ENCODE data around the gene SLC30A5.
"Not testable (repeated sequence)": the region's sequence is repeated elsewhere in the genome, so short reads cannot be mapped to it uniquely, and the experiment has no call there.

Gene SLC30A5

GRCh38 chr5:69137807-69138206, 44.0 kb downstream of the SLC30A5 start:
- no peak overlapping the region for H3K27ac ChIP-seq (replicated peaks; ENCODE audit: low read length)
- no peak overlapping the region for H2AFZ ChIP-seq (ENCODE audit: low read length)
- H2BK12ac ChIP-seq (ENCODE audit: low read length): no peak overlapping the region
- no CpG with 5 or more reads among the region's 5 CpGs for WGBS, 2 donors (ENCODE audit: extremely low coverage in 2 of 2, insufficient read length in 2 of 2, insufficient replicate concordance in 1 of 2)
- H3K9ac ChIP-seq (ENCODE audit: low read depth, low read length, poor library complexity): no peak overlapping the region
- H3K4me1 ChIP-seq (ENCODE audit: control insufficient read depth in 2 of 2, insufficient read depth in 1 of 2, low read depth in 1 of 2, low read length in 2 of 2): no peaks in the 10 kb centered on the region
- no peaks in the 10 kb centered on the region for H3K79me1 ChIP-seq (ENCODE audit: low read depth, low read length)
- H2BK5ac ChIP-seq (ENCODE audit: low read length): no peak overlapping the region
- no peak overlapping the region for H3K4ac ChIP-seq (ENCODE audit: low read length)
- no peaks in the 10 kb centered on the region for H3K9me3 ChIP-seq (replicated peaks in 1 of 2; ENCODE audit: control insufficient read depth in 2 of 2, insufficient read depth in 1 of 2, low read depth in 1 of 2, low read length in 2 of 2)
- no peak overlapping the region for H3K23ac ChIP-seq (ENCODE audit: low read depth, low read length, poor library complexity)
- no peaks in the 10 kb centered on the region for H3K27me3 ChIP-seq (ENCODE audit: control insufficient read depth in 3 of 3, insufficient read depth in 3 of 3, low read depth in 1 of 3, low read length in 3 of 3)
- no peak overlapping the region for H2BK120ac ChIP-seq (ENCODE audit: low read depth, low read length)
- DNase-seq (ENCODE audit: low spot score): no peak
- no peak overlapping the region for H4K8ac ChIP-seq (ENCODE audit: low read depth, low read length)
- no peak overlapping the region for H2BK15ac ChIP-seq (ENCODE audit: low read length)
- H3K14ac ChIP-seq (ENCODE audit: low read length): no peak overlapping the region
- H3K18ac ChIP-seq (ENCODE audit: low read length): no peak overlapping the region
- H3K4me3 ChIP-seq (ENCODE audit: low read length in 2 of 2): no peak overlapping the region
- no peak overlapping the region for H2AK5ac ChIP-seq (ENCODE audit: low read depth, low read length)
- no peak overlapping the region for H4K91ac ChIP-seq (ENCODE audit: low read depth, low read length, poor library complexity)
- no peaks in the 10 kb centered on the region for H3K36me3 ChIP-seq (replicated peaks in 1 of 2; ENCODE audit: control insufficient read depth in 2 of 2, insufficient read depth in 2 of 2, low read length in 2 of 2)
- no peak overlapping the region for H3K4me2 ChIP-seq (ENCODE audit: insufficient read depth, low read length, poor library complexity, severe bottlenecking)

- no peak for DNase-seq (ENCODE audit: low spot score)
- no CpG with 5 or more reads among the region's 1 CpG for WGBS, 2 donors (ENCODE audit: extremely low coverage in 2 of 2, insufficient read length in 2 of 2, insufficient replicate concordance in 1 of 2)
- Histone ChIP-seq H3K18ac (ENCODE audit: low read length) (no peak overlapping the region), H3K9ac (ENCODE audit: low read depth, low read length, poor library complexity) (no peak overlapping the region), H2AK5ac (ENCODE audit: low read depth, low read length) (no peak overlapping the region), H3K9me3 (replicated peaks in 1 of 2; ENCODE audit: control insufficient read depth in 2 of 2, insufficient read depth in 1 of 2, low read depth in 1 of 2, low read length in 2 of 2) (no peaks in the 10 kb centered on the region), H3K27ac (replicated peaks; ENCODE audit: low read length) (no peak overlapping the region), H2AFZ (ENCODE audit: low read length) (no peak overlapping the region), H2BK12ac (ENCODE audit: low read length) (no peak overlapping the region), H3K4me2 (ENCODE audit: insufficient read depth, low read length, poor library complexity, severe bottlenecking) (no peak overlapping the region), H3K36me3 (replicated peaks in 1 of 2; ENCODE audit: control insufficient read depth in 2 of 2, insufficient read depth in 2 of 2, low read length in 2 of 2) (no peaks in the 10 kb centered on the region), H3K79me1 (ENCODE audit: low read depth, low read length) (no peaks in the 10 kb centered on the region), H3K14ac (ENCODE audit: low read length) (no peak overlapping the region), H2BK5ac (ENCODE audit: low read length) (no peak overlapping the region), H2BK120ac (ENCODE audit: low read depth, low read length) (no peak overlapping the region), H4K8ac (ENCODE audit: low read depth, low read length) (no peak overlapping the region), H3K27me3 (ENCODE audit: control insufficient read depth in 3 of 3, insufficient read depth in 3 of 3, low read depth in 1 of 3, low read length in 3 of 3) (no peaks in the 10 kb centered on the region), H3K4ac (ENCODE audit: low read length) (no peak overlapping the region), H4K91ac (ENCODE audit: low read depth, low read length, poor library complexity) (no peak overlapping the region), H2BK15ac (ENCODE audit: low read length) (no peak overlapping the region), H3K4me1 (ENCODE audit: control insufficient read depth in 2 of 2, insufficient read depth in 1 of 2, low read depth in 1 of 2, low read length in 2 of 2) (no peaks in the 10 kb centered on the region), H3K23ac (ENCODE audit: low read depth, low read length, poor library complexity) (no peak overlapping the region), H3K4me3 (ENCODE audit: low read length in 2 of 2) (no peak overlapping the region)
Observed at GRCh38 chr5:69138766-69139165, 45.0 kb downstream of the SLC30A5 start.

- H3K79me1 ChIP-seq (ENCODE audit: low read depth, low read length); H2BK12ac ChIP-seq (ENCODE audit: low read length); H4K91ac ChIP-seq (ENCODE audit: low read depth, low read length, poor library complexity); H3K4me1 ChIP-seq (ENCODE audit: control insufficient read depth in 2 of 2, insufficient read depth in 1 of 2, low read depth in 1 of 2, low read length in 2 of 2); H3K4me2 ChIP-seq (ENCODE audit: insufficient read depth, low read length, poor library complexity, severe bottlenecking); H3K4ac ChIP-seq (ENCODE audit: low read length); H3K23ac ChIP-seq (ENCODE audit: low read depth, low read length, poor library complexity); H3K18ac ChIP-seq (ENCODE audit: low read length); H3K4me3 ChIP-seq (ENCODE audit: low read length in 2 of 2); H3K14ac ChIP-seq (ENCODE audit: low read length); H3K36me3 ChIP-seq (replicated peaks in 1 of 2; ENCODE audit: control insufficient read depth in 2 of 2, insufficient read depth in 2 of 2, low read length in 2 of 2); H2BK120ac ChIP-seq (ENCODE audit: low read depth, low read length); H4K8ac ChIP-seq (ENCODE audit: low read depth, low read length); DNase-seq (ENCODE audit: low spot score); H3K9ac ChIP-seq (ENCODE audit: low read depth, low read length, poor library complexity); H3K9me3 ChIP-seq (replicated peaks in 1 of 2; ENCODE audit: control insufficient read depth in 2 of 2, insufficient read depth in 1 of 2, low read depth in 1 of 2, low read length in 2 of 2); H2AK5ac ChIP-seq (ENCODE audit: low read depth, low read length); H2BK5ac ChIP-seq (ENCODE audit: low read length); H2BK15ac ChIP-seq (ENCODE audit: low read length); H3K27ac ChIP-seq (replicated peaks; ENCODE audit: low read length); H3K27me3 ChIP-seq (ENCODE audit: control insufficient read depth in 3 of 3, insufficient read depth in 3 of 3, low read depth in 1 of 3, low read length in 3 of 3); H2AFZ ChIP-seq (ENCODE audit: low read length): not testable (repeated sequence)
- whole genome bisulfite sequencing, 2 donors (ENCODE audit: extremely low coverage in 2 of 2, insufficient read length in 2 of 2, insufficient replicate concordance in 1 of 2): no CpG with 5 or more reads among the region's 4 CpGs
Observed at GRCh38 chr5:69140239-69140638, 46.4 kb downstream of the SLC30A5 start.

GRCh38 chr5:69140827-69141226, 47.0 kb downstream of the SLC30A5 start:
- Histone ChIP-seq H2AK5ac (ENCODE audit: low read depth, low read length) (no peak overlapping the region), H4K91ac (ENCODE audit: low read depth, low read length, poor library complexity) (no peak overlapping the region), H2BK15ac (ENCODE audit: low read length) (no peak overlapping the region), H2BK12ac (ENCODE audit: low read length) (no peak overlapping the region), H3K9me3 (replicated peaks in 1 of 2; ENCODE audit: control insufficient read depth in 2 of 2, insufficient read depth in 1 of 2, low read depth in 1 of 2, low read length in 2 of 2) (no peaks in the 10 kb centered on the region), H3K18ac (ENCODE audit: low read length) (no peak overlapping the region), H4K8ac (ENCODE audit: low read depth, low read length) (no peak overlapping the region), H2BK5ac (ENCODE audit: low read length) (no peak overlapping the region), H3K14ac (ENCODE audit: low read length) (no peak overlapping the region), H3K79me1 (ENCODE audit: low read depth, low read length) (no peaks in the 10 kb centered on the region), H3K27me3 (ENCODE audit: control insufficient read depth in 3 of 3, insufficient read depth in 3 of 3, low read depth in 1 of 3, low read length in 3 of 3) (no peaks in the 10 kb centered on the region), H3K27ac (replicated peaks; ENCODE audit: low read length) (no peak overlapping the region), H3K4ac (ENCODE audit: low read length) (no peak overlapping the region), H2AFZ (ENCODE audit: low read length) (no peak overlapping the region), H2BK120ac (ENCODE audit: low read depth, low read length) (no peak overlapping the region), H3K9ac (ENCODE audit: low read depth, low read length, poor library complexity) (no peak overlapping the region), H3K4me3 (ENCODE audit: low read length in 2 of 2) (no peak overlapping the region), H3K4me1 (ENCODE audit: control insufficient read depth in 2 of 2, insufficient read depth in 1 of 2, low read depth in 1 of 2, low read length in 2 of 2) (no peaks in the 10 kb centered on the region), H3K23ac (ENCODE audit: low read depth, low read length, poor library complexity) (no peak overlapping the region), H3K36me3 (replicated peaks in 1 of 2; ENCODE audit: control insufficient read depth in 2 of 2, insufficient read depth in 2 of 2, low read length in 2 of 2) (no peaks in the 10 kb centered on the region), H3K4me2 (ENCODE audit: insufficient read depth, low read length, poor library complexity, severe bottlenecking) (no peak overlapping the region)
- WGBS, 2 donors (ENCODE audit: extremely low coverage in 2 of 2, insufficient read length in 2 of 2, insufficient replicate concordance in 1 of 2): no CpG with 5 or more reads among the region's 1 CpG
- no peak for DNase-seq (ENCODE audit: low spot score)

Measured in neuronal stem cell (in vitro differentiated cells).